ENCODE data around the gene ACSL1.

- TF ChIP-seq EZH2phosphoT487 (IDR thresholded peaks at IDR 0.05; ENCODE audit: borderline replicate concordance, low read depth, low read length): no peak
- no peak for TF ChIP-seq CTCF (conservative IDR thresholded peaks at IDR 0.05; ENCODE audit: low read length)
These were observed 45.0 kb upstream of the ACSL1 start for GRCh38 chr4:184870718-184871117.

Measured in OCI-LY7 (cell line).